Keratinocyte (primary cell): ENCODE data around the gene AKR1B1. TPM values are rescaled to one million over a fixed set of nuclear protein-coding genes. Genes with fewer than 3 reads are reported as not detected.

Source experiments
- DNase-seq: peaks from one replicate; pipeline ENCODE4 v3.0.0-alpha.2; 2011; ENCODE audit warnings: low read depth, missing footprints, low spot score
- FAIRE-seq: peaks from 2 replicates; lab custom pipeline; 2011; peaks lifted over from hg19 to GRCh38; lab: Jason Lieb, UNC
- H2AFZ ChIP-seq: 2 replicates; pipeline ENCODE4 v1.6.0; 2012; ENCODE audit warnings: low read length, control low read depth, inconsistent platforms; ENCODE audit not compliant: control insufficient read depth
- H3K27ac ChIP-seq: 2 replicates; pipeline ENCODE4 v1.5.1; 2011; ENCODE audit warnings: low read length; ENCODE audit not compliant: control insufficient read depth, insufficient read depth
- H3K27me3 ChIP-seq: 3 replicates; pipeline ENCODE4 v1.6.0; 2011; ENCODE audit warnings: low read length; ENCODE audit not compliant: control insufficient read depth, insufficient read depth; ENCODE audit errors: extremely low read depth
- H3K36me3 ChIP-seq, 2 experiments: 2 replicates in 1 of 2; 3 replicates in 1 of 2; pipeline ENCODE4 v1.5.1; 2011; ENCODE audit warnings: low read length in 2 of 2, mild to moderate bottlenecking in 1 of 2; ENCODE audit not compliant: control insufficient read depth in 2 of 2, insufficient read depth in 2 of 2; ENCODE audit errors: extremely low read depth in 1 of 2
- H3K4me1 ChIP-seq: 3 replicates; pipeline ENCODE4 v1.5.1; 2011; ENCODE audit warnings: low read length; ENCODE audit not compliant: control insufficient read depth, insufficient read depth; ENCODE audit errors: extremely low read depth
- H3K4me2 ChIP-seq: 3 replicates; pipeline ENCODE4 v1.6.0; 2011; ENCODE audit warnings: low read depth, low read length; ENCODE audit not compliant: control insufficient read depth, insufficient read depth; ENCODE audit errors: extremely low read depth
- H3K4me3 ChIP-seq, 3 experiments: fragments of 200-600 bp in 1 of 3; sonication (generic) in 1 of 3; 2 replicates in 2 of 3; 3 replicates in 1 of 3; pipeline ENCODE4 v1.5.1; 2011 to 2016; ENCODE audit warnings: low read length in 3 of 3, mild to moderate bottlenecking in 3 of 3, control low read depth in 2 of 3, inconsistent platforms in 1 of 3, low read depth in 1 of 3, mixed read lengths in 1 of 3, mixed run types in 1 of 3, moderate library complexity in 1 of 3; ENCODE audit not compliant: control insufficient read depth in 2 of 3, insufficient read depth in 2 of 3; ENCODE audit errors: extremely low read depth in 1 of 3
- H3K79me2 ChIP-seq: 2 replicates; pipeline ENCODE4 v1.6.0; 2012; ENCODE audit warnings: low read length; ENCODE audit not compliant: control insufficient read depth, insufficient read depth
- H3K9ac ChIP-seq: 3 replicates; pipeline ENCODE4 v1.6.0; 2011; ENCODE audit warnings: low read length; ENCODE audit not compliant: control insufficient read depth, insufficient read depth; ENCODE audit errors: extremely low read depth
- H3K9me1 ChIP-seq: 3 replicates; pipeline ENCODE4 v1.6.0; 2011; ENCODE audit warnings: low read length; ENCODE audit not compliant: control insufficient read depth, insufficient read depth; ENCODE audit errors: extremely low read depth
- H3K9me3 ChIP-seq: 2 replicates; pipeline ENCODE4 v1.5.1; 2012; ENCODE audit warnings: low read depth, low read length; ENCODE audit not compliant: control insufficient read depth
- H4K20me1 ChIP-seq: 3 replicates; pipeline ENCODE4 v1.6.0; 2011; ENCODE audit warnings: low read length; ENCODE audit not compliant: control insufficient read depth, insufficient read depth; ENCODE audit errors: extremely low read depth
- EZH2 ChIP-seq: IDR thresholded peaks from one replicate; pipeline ENCODE4 v1.6.1; 2012; ENCODE audit warnings: inconsistent platforms, mild to moderate bottlenecking, low read length, moderate library complexity
- dilution Hi-C: fragments of 300-500 bp; cut with MboI; formaldehyde crosslinking; loops from one replicate; pipeline ENCODE4 v1.7.0; 2020; ENCODE audit warnings: low sequenced_read_pairs; ENCODE audit not compliant: extremely low pct_ligation_motif_present
- polyA plus RNA-seq, 5 experiments: library from polyadenylated mRNA; depleted of rRNA in 3 of 5; stranded (reverse) in 3 of 5; stranded (forward) in 1 of 5; unstranded in 1 of 5; fragments of >200 nt; gene quantifications; 1 replicate in 1 of 5; 2 replicates in 3 of 5; 3 replicates in 1 of 5; pipeline versions ENCODE4 v1.2.1 to v1.2.3, GENCODE V29; 2011 to 2012; ENCODE audit warnings: missing spikeins in 2 of 5, low read depth in 1 of 5, low replicate concordance in 1 of 5
- TF ChIP-seq, protein P1 (sequence below), 3 experiments: IDR thresholded peaks in 1 of 3; conservative IDR thresholded peaks in 1 of 3; optimal IDR thresholded peaks in 1 of 3; 2 replicates in 2 of 3; 3 replicates in 1 of 3; pipeline versions ENCODE3 to v1.5.1; 2011; ENCODE audit warnings: low read length in 3 of 3, mild to moderate bottlenecking in 3 of 3, moderate library complexity in 2 of 3, control low read depth in 1 of 3, inconsistent platforms in 1 of 3; ENCODE audit not compliant: insufficient read depth in 2 of 3; ENCODE audit errors: extremely low read depth in 1 of 3

The AKR1B1 gene
- polyA plus RNA-seq, 1 donor (not counting 4 experiments of a cell fraction or from before 2014, with no cell fraction given) = 139 TPM

- no peak for FAIRE-seq
Measured at GRCh38 chr7:134454277-134454676, 4.6 kb downstream of the AKR1B1 start.

GRCh38 chr7:134453518-134453917 is 5.4 kb downstream of the AKR1B1 start:
- Histone ChIP-seq H2AFZ (no peak overlapping the region), H3K9me3 (no peaks in the 10 kb centered on the region), H3K4me2 (no peak overlapping the region), H3K4me3 (no peak overlapping the region), H3K9ac (no peak overlapping the region), H3K27me3 (no peaks in the 10 kb centered on the region), H3K36me3 (peaks cover 11 to 17% of the 10 kb centered on the region in 2 experiments), H3K4me1 (peaks cover 12% of the 10 kb centered on the region), H3K27ac (no peak overlapping the region), H4K20me1 (no peaks in the 10 kb centered on the region), H3K79me2 (peaks cover 13% of the 10 kb centered on the region), H3K9me1 (no peaks in the 10 kb centered on the region)
- FAIRE-seq (no peak), DNase-seq (no peak)
- TF ChIP-seq, protein P1, sequence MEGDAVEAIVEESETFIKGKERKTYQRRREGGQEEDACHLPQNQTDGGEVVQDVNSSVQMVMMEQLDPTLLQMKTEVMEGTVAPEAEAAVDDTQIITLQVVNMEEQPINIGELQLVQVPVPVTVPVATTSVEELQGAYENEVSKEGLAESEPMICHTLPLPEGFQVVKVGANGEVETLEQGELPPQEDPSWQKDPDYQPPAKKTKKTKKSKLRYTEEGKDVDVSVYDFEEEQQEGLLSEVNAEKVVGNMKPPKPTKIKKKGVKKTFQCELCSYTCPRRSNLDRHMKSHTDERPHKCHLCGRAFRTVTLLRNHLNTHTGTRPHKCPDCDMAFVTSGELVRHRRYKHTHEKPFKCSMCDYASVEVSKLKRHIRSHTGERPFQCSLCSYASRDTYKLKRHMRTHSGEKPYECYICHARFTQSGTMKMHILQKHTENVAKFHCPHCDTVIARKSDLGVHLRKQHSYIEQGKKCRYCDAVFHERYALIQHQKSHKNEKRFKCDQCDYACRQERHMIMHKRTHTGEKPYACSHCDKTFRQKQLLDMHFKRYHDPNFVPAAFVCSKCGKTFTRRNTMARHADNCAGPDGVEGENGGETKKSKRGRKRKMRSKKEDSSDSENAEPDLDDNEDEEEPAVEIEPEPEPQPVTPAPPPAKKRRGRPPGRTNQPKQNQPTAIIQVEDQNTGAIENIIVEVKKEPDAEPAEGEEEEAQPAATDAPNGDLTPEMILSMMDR (optimal IDR thresholded peaks at IDR 0.05 in 1 of 3, IDR thresholded peaks at IDR 0.05 in 1 of 3, conservative IDR thresholded peaks at IDR 0.05 in 1 of 3; ENCODE audit: extremely low read depth in 1 of 3, insufficient read depth in 2 of 3, low read length in 3 of 3) = no peak
- dilution Hi-C loops = no loop called here

More at GRCh38 chr7:134454277-134454676, 4.6 kb downstream of the AKR1B1 start:
- Histone ChIP-seq H3K9me3 (no peaks in the 10 kb centered on the region), H4K20me1 (no peaks in the 10 kb centered on the region), H3K4me2 (no peak overlapping the region), H3K79me2 (peaks cover 13% of the 10 kb centered on the region), H2AFZ (no peak overlapping the region), H3K27ac (no peak overlapping the region), H3K27me3 (no peaks in the 10 kb centered on the region), H3K4me1 (peaks cover 5% of the 10 kb centered on the region), H3K36me3 (peaks cover 10 to 17% of the 10 kb centered on the region in 2 experiments), H3K4me3 (no peak overlapping the region), H3K9me1 (no peaks in the 10 kb centered on the region), H3K9ac (no peak overlapping the region)
- DNase-seq = no peak
- dilution Hi-C loops = no loop called here
- no peak for TF ChIP-seq EZH2
- TF ChIP-seq, protein P1 (optimal IDR thresholded peaks at IDR 0.05 in 1 of 3, IDR thresholded peaks at IDR 0.05 in 1 of 3, conservative IDR thresholded peaks at IDR 0.05 in 1 of 3; ENCODE audit: extremely low read depth in 1 of 3, insufficient read depth in 2 of 3, low read length in 3 of 3) = no peak
